GM12878 (cell line): ENCODE results near the gene PIEZO2. TPM values are rescaled to one million over a fixed set of nuclear protein-coding genes. Genes with fewer than 3 reads are reported as not detected.
A peak's percentile ranks its signal among the peaks of the same experiment; 100 is the strongest.

Experiments
- CEBPZ ChIP-seq: fragments of 150-350 bp; IDR thresholded peaks from 2 replicates; pipeline ENCODE4 v1.6.1; 2016; ENCODE audit warnings: low read depth, low read length
- IRF4 ChIP-seq: IDR thresholded peaks from 2 replicates; pipeline ENCODE4 v1.6.1; 2011; ENCODE audit warnings: low read depth, low read length
- JUND ChIP-seq: IDR thresholded peaks from 2 replicates; pipeline ENCODE4 v1.6.1; 2012; ENCODE audit warnings: low read depth, mild to moderate bottlenecking, low read length, improper control_type of control experiment, moderate library complexity
- KLF5 ChIP-seq: fragments of 450-650 bp; IDR thresholded peaks from 2 replicates; pipeline ENCODE4 v1.6.1; 2014; ENCODE audit warnings: mild to moderate bottlenecking; ENCODE audit not compliant: partially characterized antibody
- PBX3 ChIP-seq: IDR thresholded peaks from 2 replicates; pipeline ENCODE4 v1.6.1; 2011; ENCODE audit warnings: mild to moderate bottlenecking, low read depth, low read length, moderate library complexity; ENCODE audit not compliant: insufficient replicate concordance
- RB1 ChIP-seq: fragments of 450-650 bp; formaldehyde crosslinking; IDR thresholded peaks from 2 replicates; pipeline ENCODE4 v1.6.1; 2017; ENCODE audit warnings: mild to moderate bottlenecking, borderline replicate concordance
- SMAD5 ChIP-seq: IDR thresholded peaks from 2 replicates; pipeline ENCODE4 v1.6.1; 2016; ENCODE audit warnings: antibody characterized with exemption, low read depth
- SMC3 ChIP-seq: IDR thresholded peaks from 2 replicates; pipeline ENCODE4 v1.6.1; 2011; ENCODE audit warnings: low read length, improper control_type of control experiment, borderline replicate concordance
- SREBF2 ChIP-seq: IDR thresholded peaks from 2 replicates; pipeline ENCODE4 v1.6.1; 2012; ENCODE audit warnings: mild to moderate bottlenecking, low read length
- SRF ChIP-seq, 2 experiments: IDR thresholded peaks; 2 replicates each; pipeline ENCODE4 v1.6.1; 2011; ENCODE audit warnings: low read depth in 2 of 2, low read length in 2 of 2, mild to moderate bottlenecking in 1 of 2, moderate library complexity in 1 of 2
- SUZ12 ChIP-seq: fragments of 200-600 bp; sonication (generic); IDR thresholded peaks from one replicate; pipeline ENCODE4 v1.6.1; 2018; ENCODE audit warnings: antibody characterized with exemption, mild to moderate bottlenecking; ENCODE audit not compliant: unreplicated experiment
- TBL1XR1 ChIP-seq: IDR thresholded peaks from 2 replicates; pipeline ENCODE4 v1.6.1; 2012; ENCODE audit warnings: low read depth, low read length, improper control_type of control experiment
- TCF7 ChIP-seq: IDR thresholded peaks from 2 replicates; pipeline ENCODE4 v1.6.1; 2014; ENCODE audit warnings: antibody characterized with exemption, borderline replicate concordance
- YBX1 ChIP-seq: fragments of 450-650 bp; IDR thresholded peaks from 2 replicates; pipeline ENCODE4 v1.6.1; 2016; ENCODE audit warnings: antibody characterized with exemption
- polyA plus RNA-seq, 11 experiments: library from polyadenylated mRNA; depleted of rRNA in 4 of 11; unstranded in 6 of 11; stranded (reverse) in 5 of 11; fragments of >200 nt; fragmentation: Nextera tagmentation in 4 of 11; fragmentation: Illumina TruSeq in 1 of 11; extraction: Ambion mirVana in 4 of 11; extraction: Trizol in 1 of 11; gene quantifications; 1 replicate in 1 of 11; 2 replicates in 10 of 11; pipeline versions ENCODE4 v1.2.1 to v1.2.3, GENCODE V29; 2011 to 2016; ENCODE audit warnings: inconsistent platforms in 2 of 11, missing spikeins in 2 of 11, low read depth in 1 of 11
- total RNA-seq, 4 experiments: library from RNA; depleted of rRNA in 3 of 4; stranded (reverse); fragments of >200 nt in 3 of 4; fragmentation: Illumina TruSeq in 1 of 4; extraction: Trizol in 1 of 4; gene quantifications; 2 replicates each; pipeline versions ENCODE4 v1.2.1 to v1.2.3, GENCODE V29; 2013 to 2021
- TF ChIP-seq, protein P1 (sequence below): fragments of 450-650 bp; IDR thresholded peaks from 2 replicates; pipeline ENCODE4 v1.6.1; 2017; ENCODE audit warnings: antibody characterized with exemption, mild to moderate bottlenecking, moderate library complexity
- TF ChIP-seq, protein P2 (sequence below): IDR thresholded peaks from 2 replicates; pipeline ENCODE4 v1.6.1; 2011; ENCODE audit warnings: low read depth, mild to moderate bottlenecking, low read length, moderate library complexity, borderline replicate concordance; ENCODE audit errors: extremely low read depth
- TF ChIP-seq, protein P3 (sequence below): fragments of 150-350 bp; IDR thresholded peaks from 2 replicates; pipeline ENCODE4 v1.6.1; 2014; ENCODE audit warnings: mild to moderate bottlenecking, low read depth, low read length
- TF ChIP-seq, protein P4 (sequence below): fragments of 450-650 bp; IDR thresholded peaks from 2 replicates; pipeline ENCODE4 v1.6.1; 2016; ENCODE audit warnings: mild to moderate bottlenecking

The PIEZO2 gene
- total and polyA plus RNA-seq, 10 of the 15 experiments (the other 5 are each of a cell fraction or from before 2014, with no cell fraction given), result 6.7 to 42.3 (median 27.4) TPM

- TF ChIP-seq JUND (no peak), SREBF2 (no peak), TCF7 (0 out of 2 replicates have a peak, but pooled peaks have one; percentile 8), KLF5 (no peak), IRF4 (0 out of 2 replicates have a peak, but pooled peaks have one; percentile 19), CEBPZ (no peak), TBL1XR1 (no peak), RB1 (no peak), YBX1 (no peak), PBX3 (no peak), SRF (IDR thresholded peaks at IDR 0.05; ENCODE audit: low read depth in 2 of 2, low read length in 2 of 2) (no peak), SUZ12 (no peak), SMAD5 (no peak), SMC3 (no peak)
- TF ChIP-seq, protein P1, sequence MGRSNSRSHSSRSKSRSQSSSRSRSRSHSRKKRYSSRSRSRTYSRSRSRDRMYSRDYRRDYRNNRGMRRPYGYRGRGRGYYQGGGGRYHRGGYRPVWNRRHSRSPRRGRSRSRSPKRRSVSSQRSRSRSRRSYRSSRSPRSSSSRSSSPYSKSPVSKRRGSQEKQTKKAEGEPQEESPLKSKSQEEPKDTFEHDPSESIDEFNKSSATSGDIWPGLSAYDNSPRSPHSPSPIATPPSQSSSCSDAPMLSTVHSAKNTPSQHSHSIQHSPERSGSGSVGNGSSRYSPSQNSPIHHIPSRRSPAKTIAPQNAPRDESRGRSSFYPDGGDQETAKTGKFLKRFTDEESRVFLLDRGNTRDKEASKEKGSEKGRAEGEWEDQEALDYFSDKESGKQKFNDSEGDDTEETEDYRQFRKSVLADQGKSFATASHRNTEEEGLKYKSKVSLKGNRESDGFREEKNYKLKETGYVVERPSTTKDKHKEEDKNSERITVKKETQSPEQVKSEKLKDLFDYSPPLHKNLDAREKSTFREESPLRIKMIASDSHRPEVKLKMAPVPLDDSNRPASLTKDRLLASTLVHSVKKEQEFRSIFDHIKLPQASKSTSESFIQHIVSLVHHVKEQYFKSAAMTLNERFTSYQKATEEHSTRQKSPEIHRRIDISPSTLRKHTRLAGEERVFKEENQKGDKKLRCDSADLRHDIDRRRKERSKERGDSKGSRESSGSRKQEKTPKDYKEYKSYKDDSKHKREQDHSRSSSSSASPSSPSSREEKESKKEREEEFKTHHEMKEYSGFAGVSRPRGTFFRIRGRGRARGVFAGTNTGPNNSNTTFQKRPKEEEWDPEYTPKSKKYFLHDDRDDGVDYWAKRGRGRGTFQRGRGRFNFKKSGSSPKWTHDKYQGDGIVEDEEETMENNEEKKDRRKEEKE, result no peak
- TF ChIP-seq, protein P2, sequence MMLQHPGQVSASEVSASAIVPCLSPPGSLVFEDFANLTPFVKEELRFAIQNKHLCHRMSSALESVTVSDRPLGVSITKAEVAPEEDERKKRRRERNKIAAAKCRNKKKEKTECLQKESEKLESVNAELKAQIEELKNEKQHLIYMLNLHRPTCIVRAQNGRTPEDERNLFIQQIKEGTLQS, result no peak
- TF ChIP-seq, protein P3, sequence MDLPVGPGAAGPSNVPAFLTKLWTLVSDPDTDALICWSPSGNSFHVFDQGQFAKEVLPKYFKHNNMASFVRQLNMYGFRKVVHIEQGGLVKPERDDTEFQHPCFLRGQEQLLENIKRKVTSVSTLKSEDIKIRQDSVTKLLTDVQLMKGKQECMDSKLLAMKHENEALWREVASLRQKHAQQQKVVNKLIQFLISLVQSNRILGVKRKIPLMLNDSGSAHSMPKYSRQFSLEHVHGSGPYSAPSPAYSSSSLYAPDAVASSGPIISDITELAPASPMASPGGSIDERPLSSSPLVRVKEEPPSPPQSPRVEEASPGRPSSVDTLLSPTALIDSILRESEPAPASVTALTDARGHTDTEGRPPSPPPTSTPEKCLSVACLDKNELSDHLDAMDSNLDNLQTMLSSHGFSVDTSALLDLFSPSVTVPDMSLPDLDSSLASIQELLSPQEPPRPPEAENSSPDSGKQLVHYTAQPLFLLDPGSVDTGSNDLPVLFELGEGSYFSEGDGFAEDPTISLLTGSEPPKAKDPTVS, result no peak
- TF ChIP-seq, protein P4, sequence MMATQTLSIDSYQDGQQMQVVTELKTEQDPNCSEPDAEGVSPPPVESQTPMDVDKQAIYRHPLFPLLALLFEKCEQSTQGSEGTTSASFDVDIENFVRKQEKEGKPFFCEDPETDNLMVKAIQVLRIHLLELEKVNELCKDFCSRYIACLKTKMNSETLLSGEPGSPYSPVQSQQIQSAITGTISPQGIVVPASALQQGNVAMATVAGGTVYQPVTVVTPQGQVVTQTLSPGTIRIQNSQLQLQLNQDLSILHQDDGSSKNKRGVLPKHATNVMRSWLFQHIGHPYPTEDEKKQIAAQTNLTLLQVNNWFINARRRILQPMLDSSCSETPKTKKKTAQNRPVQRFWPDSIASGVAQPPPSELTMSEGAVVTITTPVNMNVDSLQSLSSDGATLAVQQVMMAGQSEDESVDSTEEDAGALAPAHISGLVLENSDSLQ, result peak; percentile 26; the same call in 1 of the 2 replicates
These were observed 143.8 kb downstream of the PIEZO2 start (continued) for GRCh38 chr18:11005528-11005927.
